Activated gamma-delta T cell treated with anti-CD3 and anti-CD28 coated beads, Interleukin-2, amount 50 U/mL, for 16 hours (primary cell): ENCODE measurements around the gene TMEM127.

Experiments used
- DNase-seq: peaks from one replicate; pipeline ENCODE4 v3.0.0-alpha.2; 2020; ENCODE audit warnings: low read depth

TMEM127 gene

DNA sequence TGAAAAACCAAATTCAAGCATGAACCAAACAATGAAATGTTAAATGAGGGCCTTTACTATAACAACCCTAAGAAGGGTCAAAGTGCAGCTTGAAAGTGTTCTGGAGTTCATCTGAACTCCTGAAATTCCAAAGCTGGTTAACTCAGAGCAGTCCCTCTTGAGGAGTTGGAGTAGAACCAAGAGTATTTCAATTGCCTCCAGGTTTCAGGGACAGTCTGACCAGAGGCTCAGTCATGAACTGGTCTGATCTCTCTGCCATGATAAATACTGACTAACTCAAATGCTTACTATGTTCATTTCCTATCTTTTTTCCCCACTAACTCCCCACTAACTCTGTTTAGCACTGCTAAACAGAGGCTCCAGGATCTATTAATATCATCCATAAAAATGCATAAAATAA is 59.9 kb downstream of the TMEM127 start:
- DNase-seq, result no peak

DNA sequence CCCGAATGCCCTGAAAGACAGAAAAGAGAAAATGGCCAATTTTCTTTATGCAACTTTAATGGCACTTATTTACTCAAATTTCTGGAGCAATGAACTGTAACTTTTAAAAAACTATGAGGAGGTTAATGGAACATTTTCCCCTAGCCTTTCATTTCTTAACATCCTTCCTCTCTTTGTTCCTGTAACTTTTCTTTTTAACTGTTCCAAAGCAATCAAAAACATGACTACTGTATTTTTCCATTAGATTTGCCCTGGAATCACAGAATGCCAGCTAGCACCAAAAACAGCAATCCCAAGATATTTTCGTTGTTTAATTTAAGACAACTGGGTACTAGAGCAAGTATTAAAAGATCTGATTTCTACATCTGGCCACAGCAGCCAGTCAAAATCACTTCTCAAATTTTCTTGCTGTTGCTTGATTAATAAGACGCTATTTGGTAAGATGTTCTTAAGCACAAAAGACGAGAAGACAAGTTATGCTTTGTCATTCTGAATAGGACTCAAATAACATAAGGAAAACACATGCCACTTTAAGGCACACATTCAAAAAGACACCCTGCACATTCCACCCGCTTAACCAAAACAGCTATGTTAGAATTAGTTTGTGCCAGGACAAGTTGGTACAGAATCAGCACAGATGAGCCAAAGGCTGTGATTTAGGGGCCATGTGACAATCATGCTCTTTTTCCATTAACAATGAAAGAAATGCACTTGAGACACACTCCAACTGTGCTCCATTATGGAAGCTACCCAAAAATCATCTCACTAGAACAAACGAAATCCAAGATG is 60.8 kb downstream of the TMEM127 start:
- no peak for DNase-seq

DNA sequence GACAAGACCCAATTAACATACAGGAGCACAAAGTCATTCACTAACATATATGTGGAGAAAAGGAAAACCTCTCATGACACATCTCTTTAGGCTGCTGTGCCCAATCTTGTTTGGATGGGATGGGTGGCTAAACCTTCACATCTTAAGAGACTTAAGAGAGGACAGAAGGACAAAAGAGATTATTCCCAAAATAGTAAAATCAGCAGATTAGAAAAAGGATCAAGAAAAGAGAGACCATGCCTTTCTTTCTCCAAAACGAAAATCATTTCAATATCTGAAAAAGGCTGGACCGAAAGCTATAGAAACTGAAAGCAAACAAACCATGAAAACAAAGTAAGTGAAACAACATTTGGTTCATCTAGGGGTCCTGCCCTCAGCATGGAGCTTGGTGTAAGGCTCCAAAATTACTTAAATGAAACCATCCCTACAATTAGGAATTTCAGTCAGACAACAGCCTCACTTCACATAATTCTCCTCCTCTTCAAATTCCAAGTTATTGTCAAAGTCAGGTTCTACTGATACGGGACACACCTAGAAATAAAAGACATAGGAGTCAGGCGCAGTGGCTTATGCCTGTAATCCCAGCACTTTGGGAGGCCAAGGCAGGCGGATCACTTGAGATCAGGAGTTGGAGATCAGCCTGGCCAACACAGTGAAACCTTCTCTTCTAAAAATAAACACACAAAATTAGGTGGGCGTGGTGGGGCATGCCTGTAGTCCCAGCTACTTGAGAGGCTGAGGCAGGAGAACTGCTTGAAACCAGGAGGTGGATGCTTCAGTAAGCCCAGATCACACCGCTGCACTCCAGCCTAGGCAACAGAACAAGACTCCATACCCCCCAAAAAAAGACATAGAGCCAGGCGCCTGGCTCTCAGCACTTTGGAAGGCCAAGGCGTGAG is 62.4 kb downstream of the TMEM127 start:
- no peak for DNase-seq

DNA sequence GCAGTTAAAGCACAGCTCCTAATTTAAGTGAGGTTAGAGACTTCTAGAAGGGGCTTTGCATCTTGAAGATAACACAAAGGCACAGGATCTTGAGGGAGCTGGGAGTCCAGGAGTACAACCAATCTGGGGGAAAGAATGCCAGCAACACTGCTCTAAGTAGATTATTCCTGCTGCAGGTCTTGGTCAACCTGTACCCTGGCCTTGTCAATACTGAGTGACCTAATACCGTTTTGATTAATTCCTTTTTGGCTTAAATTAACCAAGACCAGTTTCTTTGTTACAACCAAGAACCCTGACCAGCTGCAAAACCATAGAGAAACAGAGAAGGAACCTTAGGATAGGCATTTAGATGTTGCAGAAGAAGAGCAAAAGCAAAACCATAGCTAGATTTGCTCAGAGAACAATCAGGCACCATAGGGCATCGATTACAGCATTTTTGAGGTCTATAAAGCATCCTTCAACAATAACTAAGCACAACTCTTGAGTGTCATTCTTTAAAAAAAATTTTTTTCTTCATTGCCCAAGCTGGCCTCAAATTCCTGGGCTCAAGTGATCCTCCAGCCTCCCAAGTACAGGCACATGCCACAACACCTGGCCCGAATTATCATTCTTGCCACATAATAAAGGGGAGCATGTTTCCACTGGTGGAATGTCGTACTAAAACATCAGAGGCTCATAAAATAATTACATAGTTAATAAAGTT is 63.5 kb downstream of the TMEM127 start:
- DNase-seq, result no peak

DNA sequence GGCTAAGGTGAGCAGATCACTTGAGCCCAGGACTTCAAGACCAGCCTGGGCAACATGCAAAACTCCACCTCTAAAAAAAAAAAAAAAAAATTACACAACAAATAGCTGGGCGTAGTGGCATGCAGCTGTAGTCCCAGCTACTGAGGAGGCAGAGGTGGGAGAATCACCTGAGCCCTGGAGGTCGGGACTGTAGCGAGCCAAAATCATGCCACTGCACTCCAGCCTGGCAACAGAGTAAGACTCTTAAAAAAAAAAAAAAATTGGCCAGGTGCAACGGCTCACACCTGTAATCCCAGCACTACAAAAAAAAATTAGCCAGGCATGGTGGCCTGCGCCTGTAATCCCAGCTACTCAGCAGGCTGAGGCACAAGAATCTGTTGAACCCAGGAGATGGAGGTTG is 64.5 kb downstream of the TMEM127 start:
- DNase-seq, result no peak

DNA sequence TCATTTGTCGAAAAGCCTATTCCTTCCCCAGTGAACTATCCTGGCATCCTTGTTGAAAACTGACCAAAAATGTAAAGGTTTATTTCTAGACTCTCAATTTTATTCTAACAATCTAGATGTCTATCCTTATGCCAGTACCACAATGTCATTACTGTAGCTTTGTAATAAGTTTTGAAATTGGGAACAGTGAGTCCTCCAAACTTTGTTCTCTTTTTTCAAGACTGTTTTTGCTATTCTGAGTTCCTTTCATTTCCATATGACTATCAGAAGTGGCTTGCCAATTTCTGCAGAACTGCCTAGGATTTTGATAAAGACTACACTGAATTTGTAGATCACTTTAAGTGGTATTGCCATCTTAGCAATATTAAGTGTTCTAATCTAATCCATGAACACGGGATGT is 66.9 kb downstream of the TMEM127 start:
- DNase-seq, result no peak
